NB4 (cell line): ENCODE measurements around the gene SSH2.

Experiments used
- DNase-seq: peaks from one replicate; pipeline ENCODE4 v3.0.0; 2010; ENCODE audit warnings: low read depth
- H3K4me3 ChIP-seq: one replicate; pipeline ENCODE4 v1.5.1; 2011; ENCODE audit warnings: mild to moderate bottlenecking, low read depth, low read length, moderate library complexity
- MYC ChIP-seq: IDR thresholded peaks from 2 replicates; pipeline ENCODE4 v1.6.1; 2011; ENCODE audit warnings: low read depth, low read length
- POLR2A ChIP-seq: IDR thresholded peaks from 2 replicates; pipeline ENCODE4 v1.6.1; 2011; ENCODE audit warnings: mild to moderate bottlenecking; ENCODE audit not compliant: insufficient read length; ENCODE audit errors: extremely low read depth
- TF ChIP-seq, protein P1 (sequence below): IDR thresholded peaks from one replicate; pipeline ENCODE4 v1.5.1; 2012; ENCODE audit warnings: low read depth, low read length
- TF ChIP-seq, protein P2 (sequence below): IDR thresholded peaks from 2 replicates; pipeline ENCODE4 v1.6.1; 2011; ENCODE audit warnings: low read depth, low read length

SSH2 gene

GRCh38 chr17:29698019-29698777 lies 231.8 kb downstream of the SSH2 start:
- no peak for DNase-seq
- H3K4me3 ChIP-seq = no peak overlapping the region
- TF ChIP-seq POLR2A = no peak
- TF ChIP-seq, protein P1, sequence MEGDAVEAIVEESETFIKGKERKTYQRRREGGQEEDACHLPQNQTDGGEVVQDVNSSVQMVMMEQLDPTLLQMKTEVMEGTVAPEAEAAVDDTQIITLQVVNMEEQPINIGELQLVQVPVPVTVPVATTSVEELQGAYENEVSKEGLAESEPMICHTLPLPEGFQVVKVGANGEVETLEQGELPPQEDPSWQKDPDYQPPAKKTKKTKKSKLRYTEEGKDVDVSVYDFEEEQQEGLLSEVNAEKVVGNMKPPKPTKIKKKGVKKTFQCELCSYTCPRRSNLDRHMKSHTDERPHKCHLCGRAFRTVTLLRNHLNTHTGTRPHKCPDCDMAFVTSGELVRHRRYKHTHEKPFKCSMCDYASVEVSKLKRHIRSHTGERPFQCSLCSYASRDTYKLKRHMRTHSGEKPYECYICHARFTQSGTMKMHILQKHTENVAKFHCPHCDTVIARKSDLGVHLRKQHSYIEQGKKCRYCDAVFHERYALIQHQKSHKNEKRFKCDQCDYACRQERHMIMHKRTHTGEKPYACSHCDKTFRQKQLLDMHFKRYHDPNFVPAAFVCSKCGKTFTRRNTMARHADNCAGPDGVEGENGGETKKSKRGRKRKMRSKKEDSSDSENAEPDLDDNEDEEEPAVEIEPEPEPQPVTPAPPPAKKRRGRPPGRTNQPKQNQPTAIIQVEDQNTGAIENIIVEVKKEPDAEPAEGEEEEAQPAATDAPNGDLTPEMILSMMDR = no peak
- TF ChIP-seq, protein P2, sequence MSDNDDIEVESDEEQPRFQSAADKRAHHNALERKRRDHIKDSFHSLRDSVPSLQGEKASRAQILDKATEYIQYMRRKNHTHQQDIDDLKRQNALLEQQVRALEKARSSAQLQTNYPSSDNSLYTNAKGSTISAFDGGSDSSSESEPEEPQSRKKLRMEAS = no peak

DNA sequence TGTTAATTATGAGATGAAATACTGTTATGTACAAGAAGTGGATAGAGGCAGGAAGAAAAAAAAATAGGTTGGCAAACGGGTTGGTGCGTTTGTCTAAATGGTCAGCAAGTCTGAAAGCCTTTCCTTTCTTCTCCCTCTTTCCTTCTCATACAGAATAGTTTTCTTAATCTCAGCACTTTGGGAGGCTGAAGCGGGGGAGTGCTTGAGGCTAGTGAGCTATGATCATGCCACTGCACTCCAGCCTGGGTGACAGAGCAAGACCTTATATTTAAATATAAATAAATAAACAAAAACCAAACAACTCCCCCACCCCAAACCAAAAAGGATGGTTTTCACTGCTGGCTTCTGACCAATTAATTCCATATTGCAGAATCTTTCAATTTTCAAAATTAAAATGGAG lies 232.7 kb downstream of the SSH2 start:
- TF ChIP-seq POLR2A = no peak
- TF ChIP-seq, protein P2 = no peak
- TF ChIP-seq, protein P1 = no peak
- no peak for TF ChIP-seq MYC
- DNase-seq = no peak
- H3K4me3 ChIP-seq = no peak overlapping the region

DNA sequence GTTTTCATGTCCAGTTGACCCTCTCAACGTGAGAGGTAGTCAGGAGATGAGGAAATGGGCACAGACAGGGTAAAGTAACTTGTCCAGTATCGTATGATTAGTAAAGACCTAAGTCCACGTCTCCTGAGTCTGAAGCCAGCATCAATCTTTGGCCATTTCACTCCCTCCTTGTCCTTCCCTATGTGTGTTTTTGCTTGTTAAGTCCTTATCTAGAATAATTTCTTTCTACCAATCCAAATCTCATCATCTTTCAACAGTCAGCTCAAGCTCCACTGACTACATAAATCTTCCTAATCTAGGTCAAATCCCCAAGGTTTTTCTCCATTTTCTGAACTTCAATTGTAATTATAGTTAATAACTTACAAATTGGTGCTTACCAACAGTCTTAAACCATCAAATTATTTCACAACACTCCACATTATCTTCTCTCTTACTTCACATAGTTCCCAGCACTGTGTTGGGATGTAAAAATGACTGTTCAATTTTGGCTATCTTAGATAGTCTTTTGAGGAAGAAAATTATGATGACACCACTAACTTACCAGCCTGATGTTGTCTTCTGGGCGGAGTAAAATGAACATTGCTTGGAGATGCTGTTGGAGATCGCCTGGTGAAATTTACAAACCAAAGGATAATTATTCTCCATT lies 235.0 kb downstream of the SSH2 start:
- no peak for DNase-seq
- TF ChIP-seq POLR2A (no peak), MYC (no peak)
- TF ChIP-seq, protein P2 = no peak
- TF ChIP-seq, protein P1 = no peak
- no peak overlapping the region for H3K4me3 ChIP-seq

- no peak for DNase-seq
- no peak for TF ChIP-seq MYC
- TF ChIP-seq, protein P2 = no peak
- TF ChIP-seq, protein P1 = no peak
- H3K4me3 ChIP-seq = no peak overlapping the region
Measured at GRCh38 chr17:29693751-29694150, 236.3 kb downstream of the SSH2 start.

DNA sequence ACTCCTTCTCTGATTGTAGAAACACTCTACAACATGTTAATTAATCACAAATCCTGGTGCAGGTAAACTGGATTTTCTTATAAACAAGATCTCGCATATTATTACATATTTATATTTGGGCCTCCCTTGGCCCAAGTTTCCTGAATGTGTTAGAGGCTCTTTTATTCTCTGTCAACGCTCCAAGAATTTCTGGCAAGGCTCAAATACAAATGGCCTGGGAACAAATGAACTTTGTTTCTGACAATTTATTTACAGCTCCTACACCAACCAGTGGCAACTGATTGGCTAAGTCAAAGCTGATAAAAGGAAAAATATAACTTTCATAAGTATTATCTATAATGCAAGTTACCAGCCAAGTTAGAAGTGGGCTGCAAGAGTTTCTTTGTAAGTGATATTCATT lies 242.4 kb downstream of the SSH2 start:
- DNase-seq = no peak
- TF ChIP-seq, protein P2 = no peak
- no peak for TF ChIP-seq POLR2A
- H3K4me3 ChIP-seq = no peak overlapping the region

- TF ChIP-seq MYC = no peak
- TF ChIP-seq, protein P2 = no peak
- no peak for TF ChIP-seq POLR2A
- H3K4me3 ChIP-seq = no peak overlapping the region
- no peak for DNase-seq
Measured at GRCh38 chr17:29686993-29687590, 242.9 kb downstream of the SSH2 start.
